ENCODE measurements around the gene LDLRAD4. TPM values are rescaled to one million over a fixed set of nuclear protein-coding genes. Genes with fewer than 3 reads are reported as not detected.

Gene LDLRAD4
- polyA plus RNA-seq, 3 donors, result 1.7 to 8.5 (median 3.7) TPM

- 83 to 94% (median 88%) methylated on average over 15 of the region's 15 CpGs for WGBS, 3 donors
- H3K27ac ChIP-seq (ENCODE audit: low read depth, low read length), result no peak overlapping the region
Measured at GRCh38 chr18:13522861-13523660, 304.5 kb downstream of the LDLRAD4 start.

GRCh38 chr18:13524054-13524453, 305.5 kb downstream of the LDLRAD4 start:
- no peak overlapping the region for H3K27ac ChIP-seq (ENCODE audit: low read depth, low read length)
- 91 to 95% (median 95%) methylated on average over 5 of the region's 5 CpGs for WGBS, 3 donors

GRCh38 chr18:13524811-13525210, 306.3 kb downstream of the LDLRAD4 start:
- WGBS, 3 donors, result 81 to 87% (median 86%) methylated on average over 11 of the region's 11 CpGs
- H3K27ac ChIP-seq (ENCODE audit: low read depth, low read length), result no peak overlapping the region

GRCh38 chr18:13525381-13526029, 306.9 kb downstream of the LDLRAD4 start:
- WGBS, 3 donors, result 81 to 95% (median 94%) methylated on average over 14 of the region's 14 CpGs
- H3K27ac ChIP-seq (ENCODE audit: low read depth, low read length), result no peak overlapping the region

- no peak overlapping the region for H3K27ac ChIP-seq (ENCODE audit: low read depth, low read length)
- WGBS, 3 donors, result 84 to 89% (median 87%) methylated on average over 4 of the region's 4 CpGs
Measured at GRCh38 chr18:13526519-13526918, 308.0 kb downstream of the LDLRAD4 start.

- no peak overlapping the region for H3K27ac ChIP-seq (ENCODE audit: low read depth, low read length)
- WGBS, 3 donors, result 87 to 97% (median 95%) methylated on average over 10 of the region's 10 CpGs
Measured at GRCh38 chr18:13527256-13527655, 308.7 kb downstream of the LDLRAD4 start.

- H3K27ac ChIP-seq (ENCODE audit: low read depth, low read length), result no peak overlapping the region
- WGBS, 3 donors, result 84 to 97% (median 87%) methylated on average over 5 of the region's 5 CpGs
Measured at GRCh38 chr18:13527730-13528129, 309.2 kb downstream of the LDLRAD4 start.

- no peak overlapping the region for H3K27ac ChIP-seq (ENCODE audit: low read depth, low read length)
- 88 to 96% (median 94%) methylated on average over 9 of the region's 9 CpGs for WGBS, 3 donors
Measured at GRCh38 chr18:13528739-13529392, 310.3 kb downstream of the LDLRAD4 start.

- WGBS, 3 donors, result 54 to 70% (median 60%) methylated on average over 14 of the region's 14 CpGs
- H3K27ac ChIP-seq (ENCODE audit: low read depth, low read length), result no peak overlapping the region
Measured at GRCh38 chr18:13530033-13530878, 311.7 kb downstream of the LDLRAD4 start.

GRCh38 chr18:13530879-13531387, 312.4 kb downstream of the LDLRAD4 start:
- WGBS, 3 donors, result 64 to 75% (median 72%) methylated on average over 7 of the region's 7 CpGs
- H3K27ac ChIP-seq (ENCODE audit: low read depth, low read length), result no peak overlapping the region

GRCh38 chr18:13531681-13532325, 313.2 kb downstream of the LDLRAD4 start:
- no peak overlapping the region for H3K27ac ChIP-seq (ENCODE audit: low read depth, low read length)
- 86 to 98% (median 95%) methylated on average over 17 of the region's 17 CpGs for WGBS, 3 donors

- whole genome bisulfite sequencing, 3 donors, result 78 to 93% (median 90%) methylated on average over 14 of the region's 14 CpGs
- H3K27ac ChIP-seq (ENCODE audit: low read depth, low read length), result no peak overlapping the region
Measured at GRCh38 chr18:13532406-13533075, 314.0 kb downstream of the LDLRAD4 start.

- WGBS, 3 donors, result 52 to 78% (median 77%) methylated on average over 4 of the region's 4 CpGs
- no peak overlapping the region for H3K27ac ChIP-seq (ENCODE audit: low read depth, low read length)
Measured at GRCh38 chr18:13534631-13535030, 316.1 kb downstream of the LDLRAD4 start.

GRCh38 chr18:13536578-13536977, 318.0 kb downstream of the LDLRAD4 start:
- no peak overlapping the region for H3K27ac ChIP-seq (ENCODE audit: low read depth, low read length)

- no peak overlapping the region for H3K27ac ChIP-seq (ENCODE audit: low read depth, low read length)
Measured at GRCh38 chr18:13537022-13537780, 318.6 kb downstream of the LDLRAD4 start.

GRCh38 chr18:13538630-13539029, 320.1 kb downstream of the LDLRAD4 start:
- H3K27ac ChIP-seq (ENCODE audit: low read depth, low read length), result no peak overlapping the region
- WGBS, 3 donors, result 70 to 81% (median 75%) methylated on average over 2 of the region's 2 CpGs

More at GRCh38 chr18:13537022-13537780, 318.6 kb downstream of the LDLRAD4 start:
- WGBS, 3 donors, result 80 to 89% (median 86%) methylated on average over 7 of the region's 7 CpGs

- no peak overlapping the region for H3K27ac ChIP-seq (ENCODE audit: low read depth, low read length)
- 12 to 56% (median 18%) methylated on average over 6 of the region's 6 CpGs for WGBS, 3 donors
Measured at GRCh38 chr18:13539050-13539449, 320.5 kb downstream of the LDLRAD4 start.
